HG02973 (cell line): ENCODE measurements around the gene OOSP2.
"Not testable (repeated sequence)": the region's sequence is repeated elsewhere in the genome, so short reads cannot be mapped to it uniquely, and the experiment has no call there.

Experiments
- ATAC-seq: cut with Tn5 transposase; IDR thresholded peaks from one replicate; pipeline ENCODE4 v1.9.1; 2021; ENCODE audit warnings: moderate library complexity; ENCODE audit not compliant: unreplicated experiment

OOSP2 gene

GRCh38 chr11:60040109-60040508 lies at the start of gene OOSP2:
OOSP2 (plus strand) TSS chr11:60040409; CDS start chr11:60040460, 51 bp downstream.
- no peak for ATAC-seq

- no peak for ATAC-seq
Measured at GRCh38 chr11:59990421-59990820, 49.8 kb upstream of the OOSP2 start.

GRCh38 chr11:59992425-59992824 lies 47.8 kb upstream of the OOSP2 start:
- ATAC-seq = no peak

- ATAC-seq = no peak
Measured at GRCh38 chr11:59997800-59998199, 42.4 kb upstream of the OOSP2 start.

- no peak for ATAC-seq
Measured at GRCh38 chr11:59999691-60000090, 40.5 kb upstream of the OOSP2 start.

GRCh38 chr11:60003729-60004128 lies 36.5 kb upstream of the OOSP2 start:
- ATAC-seq = no peak

- no peak for ATAC-seq
Measured at GRCh38 chr11:60005360-60005759, 34.8 kb upstream of the OOSP2 start.

- ATAC-seq = no peak
Measured at GRCh38 chr11:60016881-60017280, 23.3 kb upstream of the OOSP2 start, which contains the start of gene OOSP4B. OOSP4B (plus strand) TSS chr11:60017181.

- no peak for ATAC-seq
Measured at GRCh38 chr11:60018058-60018457, 22.2 kb upstream of the OOSP2 start.

- ATAC-seq = not testable (repeated sequence)
Measured at GRCh38 chr11:60020376-60020775, 19.8 kb upstream of the OOSP2 start.

GRCh38 chr11:60029015-60029632 lies 11.1 kb upstream of the OOSP2 start:
- no peak for ATAC-seq

GRCh38 chr11:60050422-60050821 lies 10.2 kb downstream of the OOSP2 start:
- not testable (repeated sequence) for ATAC-seq

GRCh38 chr11:60050839-60051238 lies 10.6 kb downstream of the OOSP2 start:
- ATAC-seq = not testable (repeated sequence)

- no peak for ATAC-seq
Measured at GRCh38 chr11:60056349-60056969, 16.2 kb downstream of the OOSP2 start, which contains the start of gene MS4A3. MS4A3 (plus strand) TSS chr11:60056665; CDS start chr11:60061161, 4,496 bp downstream.

- no peak for ATAC-seq
Measured at GRCh38 chr11:60059052-60059451, 18.8 kb downstream of the OOSP2 start.

- ATAC-seq = no peak
Measured at GRCh38 chr11:60059521-60060240, 19.5 kb downstream of the OOSP2 start.

- no peak for ATAC-seq
Measured at GRCh38 chr11:60064111-60064510, 23.9 kb downstream of the OOSP2 start.

GRCh38 chr11:60065801-60066200 lies 25.6 kb downstream of the OOSP2 start:
- no peak for ATAC-seq

GRCh38 chr11:60069450-60069849 lies 29.2 kb downstream of the OOSP2 start:
- ATAC-seq = no peak

GRCh38 chr11:60071644-60072043 lies 31.4 kb downstream of the OOSP2 start:
- not testable (repeated sequence) for ATAC-seq

- ATAC-seq = no peak
Measured at GRCh38 chr11:60077216-60077817, 37.1 kb downstream of the OOSP2 start.
